PC-3 (cell line): Measurements from ENCODE around the gene RTCB. TPM values are rescaled to one million over a fixed set of nuclear protein-coding genes. Genes with fewer than 3 reads are reported as not detected.

Experiments used
- ATAC-seq: fragments of 200-7000 bp; cut with Tn5 transposase; 2 replicates; pipeline ENCODE4 v1.9.1; 2020; ENCODE audit warnings: mild to moderate bottlenecking, moderate library complexity
- BruUV-seq: library from RNA; stranded (reverse); fragments of 400-500 nt; replicated peaks from 2 replicates; lab custom pipeline; 2021; lab: Mats Ljungman, UMichigan
- CTCF ChIA-PET: fragments of 300-600 bp; sonication (Branson Sonifier 250); formaldehyde crosslinking; loops from one replicate; lab custom pipeline; 2022; ENCODE audit warnings: antibody characterized with exemption; lab: Charles Lee
- POLR2A ChIA-PET: fragments of 300-600 bp; sonication (Branson Sonifier 250); formaldehyde crosslinking; loops from one replicate; lab custom pipeline; 2022; ENCODE audit warnings: antibody characterized with exemption; ENCODE audit not compliant: unreplicated experiment; lab: Charles Lee
- DNase-seq: peaks from one replicate; pipeline ENCODE4 v3.0.0-alpha.2; 2015
- H2AFZ ChIP-seq: fragments of 300-600 bp; sonication (generic); 2 replicates; pipeline ENCODE4 v1.6.0; 2016; ENCODE audit warnings: antibody characterized with exemption, low read length
- H3F3A ChIP-seq: fragments of 300-600 bp; sonication (generic); one replicate; pipeline ENCODE4 v1.6.0; 2017; ENCODE audit warnings: antibody characterized with exemption, low read length, control low read depth, mild to moderate bottlenecking; ENCODE audit not compliant: unreplicated experiment
- H3K27ac ChIP-seq: fragments of 300-600 bp; sonication (generic); 2 replicates; pipeline ENCODE4 v1.5.1; 2016; ENCODE audit warnings: mild to moderate bottlenecking, low read length
- H3K27me3 ChIP-seq: fragments of 300-600 bp; sonication (generic); 2 replicates; pipeline ENCODE4 v1.6.1; 2016; ENCODE audit warnings: low read length, mixed read lengths
- H3K36me3 ChIP-seq: fragments of 300-600 bp; sonication (generic); 2 replicates; pipeline ENCODE4 v1.6.1; 2016; ENCODE audit warnings: low read depth, mixed run types, low read length, mixed read lengths
- H3K4me1 ChIP-seq: fragments of 300-600 bp; sonication (generic); 2 replicates; pipeline ENCODE4 v1.5.1; 2016; ENCODE audit warnings: low read length; ENCODE audit not compliant: insufficient read depth
- H3K4me2 ChIP-seq: fragments of 300-600 bp; sonication (generic); 2 replicates; pipeline ENCODE4 v1.6.0; 2016; ENCODE audit warnings: low read length
- H3K4me3 ChIP-seq: fragments of 300-600 bp; sonication (generic); 2 replicates; pipeline ENCODE4 v1.5.1; 2016; ENCODE audit warnings: mild to moderate bottlenecking, low read length, mixed read lengths
- H3K79me2 ChIP-seq: fragments of 300-600 bp; sonication (generic); 2 replicates; pipeline ENCODE4 v1.6.1; 2017; ENCODE audit warnings: low read length, mixed read lengths
- H3K9ac ChIP-seq: fragments of 300-600 bp; sonication (generic); 2 replicates; pipeline ENCODE4 v1.6.0; 2016; ENCODE audit warnings: mild to moderate bottlenecking, low read length
- H3K9me2 ChIP-seq: fragments of 300-600 bp; sonication (generic); replicated peaks from 2 replicates; pipeline ENCODE4 v1.6.1; 2016; ENCODE audit warnings: mixed run types, low read length, mixed read lengths
- H3K9me3 ChIP-seq: fragments of 300-600 bp; sonication (generic); 2 replicates; pipeline ENCODE4 v1.6.1; 2016; ENCODE audit warnings: low read length, mixed read lengths
- H4K20me1 ChIP-seq: fragments of 300-600 bp; sonication (generic); 2 replicates; pipeline ENCODE4 v1.6.1; 2016; ENCODE audit warnings: low read length, mixed read lengths
- EZH2 ChIP-seq: fragments of 300-600 bp; sonication (generic); IDR thresholded peaks from one replicate; pipeline ENCODE4 v1.6.1; 2017; ENCODE audit warnings: antibody characterized with exemption, mild to moderate bottlenecking, low read length; ENCODE audit not compliant: unreplicated experiment
- EZH2phosphoT487 ChIP-seq: fragments of 300-600 bp; sonication (generic); IDR thresholded peaks from 2 replicates; pipeline ENCODE4 v1.6.1; 2018; ENCODE audit warnings: mild to moderate bottlenecking, antibody characterized with exemption, low read length, borderline replicate concordance
- intact Hi-C: fragments of 100-400 bp; cut with micrococcal nuclease; formaldehyde crosslinking; loops from 2 replicates; pipeline ENCODE4 v1.9.0; 2023
- total RNA-seq: library from RNA; depleted of rRNA; stranded (reverse); fragments of >200 nt; gene quantifications from 2 replicates; pipeline ENCODE4 v1.2.3, GENCODE V29; 2014
- TF ChIP-seq, protein P1 (sequence below): fragments of 300-600 bp; sonication (generic); conservative IDR thresholded peaks from 2 replicates; pipeline ENCODE4 v1.5.1; 2017; ENCODE audit warnings: antibody characterized with exemption, low read depth, mild to moderate bottlenecking, low read length

RTCB gene
- total RNA-seq, 1 experiment from 2014 or later: 146 TPM

DNA sequence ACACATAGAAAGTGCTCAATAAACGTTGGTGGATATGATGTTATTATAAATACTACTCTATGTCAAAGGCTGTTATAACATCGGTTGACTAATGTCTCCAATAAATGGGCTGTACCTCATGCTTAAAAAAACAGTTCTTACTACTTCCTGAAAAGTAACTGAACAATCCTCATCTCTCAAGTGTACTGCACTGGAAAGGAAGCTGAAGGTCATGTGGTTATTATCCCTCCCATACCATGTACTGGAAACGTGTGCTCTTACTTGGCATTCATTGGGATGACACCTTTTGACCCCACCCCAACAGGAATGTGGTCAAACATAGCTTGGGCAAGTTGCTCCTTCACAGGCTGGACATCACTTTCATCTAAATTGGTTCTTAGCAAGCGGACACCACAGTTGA lies 10.6 kb downstream of the RTCB start:
- Histone ChIP-seq H2AFZ (no peak overlapping the region), H3F3A (no peaks in the 10 kb centered on the region), H3K36me3 (peaks cover 39% of the 10 kb centered on the region), H3K4me2 (no peak overlapping the region), H3K9me2 (no peaks in the 10 kb centered on the region), H3K27me3 (no peaks in the 10 kb centered on the region), H3K4me3 (no peak overlapping the region), H3K79me2 (no peaks in the 10 kb centered on the region), H4K20me1 (no peaks in the 10 kb centered on the region), H3K4me1 (no peaks in the 10 kb centered on the region), H3K27ac (no peak overlapping the region), H3K9me3 (no peaks in the 10 kb centered on the region), H3K9ac (no peak overlapping the region)
- BruUV-seq: no TSS peak
- TF ChIP-seq, protein P1, sequence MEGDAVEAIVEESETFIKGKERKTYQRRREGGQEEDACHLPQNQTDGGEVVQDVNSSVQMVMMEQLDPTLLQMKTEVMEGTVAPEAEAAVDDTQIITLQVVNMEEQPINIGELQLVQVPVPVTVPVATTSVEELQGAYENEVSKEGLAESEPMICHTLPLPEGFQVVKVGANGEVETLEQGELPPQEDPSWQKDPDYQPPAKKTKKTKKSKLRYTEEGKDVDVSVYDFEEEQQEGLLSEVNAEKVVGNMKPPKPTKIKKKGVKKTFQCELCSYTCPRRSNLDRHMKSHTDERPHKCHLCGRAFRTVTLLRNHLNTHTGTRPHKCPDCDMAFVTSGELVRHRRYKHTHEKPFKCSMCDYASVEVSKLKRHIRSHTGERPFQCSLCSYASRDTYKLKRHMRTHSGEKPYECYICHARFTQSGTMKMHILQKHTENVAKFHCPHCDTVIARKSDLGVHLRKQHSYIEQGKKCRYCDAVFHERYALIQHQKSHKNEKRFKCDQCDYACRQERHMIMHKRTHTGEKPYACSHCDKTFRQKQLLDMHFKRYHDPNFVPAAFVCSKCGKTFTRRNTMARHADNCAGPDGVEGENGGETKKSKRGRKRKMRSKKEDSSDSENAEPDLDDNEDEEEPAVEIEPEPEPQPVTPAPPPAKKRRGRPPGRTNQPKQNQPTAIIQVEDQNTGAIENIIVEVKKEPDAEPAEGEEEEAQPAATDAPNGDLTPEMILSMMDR: no peak
- no peak for TF ChIP-seq EZH2phosphoT487
- no peak for TF ChIP-seq EZH2
- POLR2A ChIA-PET: no interaction called here
- DNase-seq (no peak), ATAC-seq (no peak)
- CTCF ChIA-PET: no interaction called here
- intact Hi-C loops: no loop called here

DNA sequence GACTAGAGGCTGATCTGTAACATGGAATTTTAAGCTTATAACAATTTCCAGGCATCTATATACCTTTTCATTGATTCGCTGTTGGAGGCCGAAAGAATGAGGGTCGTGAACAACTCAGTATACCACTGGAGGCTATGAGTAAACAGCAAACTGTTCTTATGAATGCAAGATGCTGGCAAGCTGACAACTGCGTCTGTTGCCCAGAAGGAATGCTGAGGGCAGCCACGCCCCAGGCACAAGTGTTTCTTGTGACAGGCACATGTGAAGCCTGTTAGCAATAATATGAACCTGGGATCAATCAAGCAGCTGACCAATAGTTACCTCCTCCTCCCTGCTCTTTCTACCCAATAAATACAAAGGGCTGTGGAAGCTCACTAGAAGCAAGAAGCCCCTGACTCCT lies 15.3 kb downstream of the RTCB start:
- Histone ChIP-seq H3K79me2 (no peaks in the 10 kb centered on the region), H3K4me3 (no peak overlapping the region), H3K27ac (no peak overlapping the region), H4K20me1 (no peaks in the 10 kb centered on the region), H3K9me2 (no peaks in the 10 kb centered on the region), H3K4me2 (no peak overlapping the region), H3K9me3 (no peaks in the 10 kb centered on the region), H3F3A (no peaks in the 10 kb centered on the region), H2AFZ (no peak overlapping the region), H3K4me1 (no peaks in the 10 kb centered on the region), H3K27me3 (no peaks in the 10 kb centered on the region), H3K36me3 (peaks cover 35% of the 10 kb centered on the region), H3K9ac (no peak overlapping the region)
- intact Hi-C loops: no loop called here
- DNase-seq: peak; percentile 47
- no TSS peak for BruUV-seq
- peak; percentile 22; the same call in 1 of the 2 replicates for ATAC-seq
- CTCF ChIA-PET: interaction anchor here (0.6 kb wide), 1 partner anchor 195 kb away, joined by 3 read pairs; no protein-coding TSS in a partner anchor
- TF ChIP-seq, protein P1: no peak
- no peak for TF ChIP-seq EZH2phosphoT487
- TF ChIP-seq EZH2: no peak
- POLR2A ChIA-PET: no interaction called here

DNA sequence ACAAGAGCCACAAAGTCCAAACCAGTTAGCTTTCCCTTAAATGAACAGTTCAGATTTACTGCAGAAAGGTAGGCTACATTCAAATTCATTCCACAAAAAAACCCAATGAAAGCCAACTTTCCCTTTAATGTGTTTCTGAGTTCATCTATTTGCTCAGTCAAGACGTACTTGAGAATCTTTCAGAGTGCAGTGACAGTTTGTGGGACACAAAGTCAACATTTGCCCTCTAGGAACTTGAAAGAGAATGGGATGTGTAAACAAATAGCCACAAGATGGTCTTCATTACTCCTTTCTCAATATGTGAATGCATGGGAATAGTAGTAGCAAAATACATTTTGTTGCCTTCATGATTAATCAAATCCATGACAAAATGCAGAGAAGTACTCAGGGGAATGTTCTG lies 15.8 kb downstream of the RTCB start:
- Histone ChIP-seq H3K9me2 (no peaks in the 10 kb centered on the region), H3K79me2 (no peaks in the 10 kb centered on the region), H4K20me1 (no peaks in the 10 kb centered on the region), H3K27ac (no peak overlapping the region), H3F3A (no peaks in the 10 kb centered on the region), H3K9me3 (no peaks in the 10 kb centered on the region), H3K9ac (no peak overlapping the region), H3K4me1 (no peaks in the 10 kb centered on the region), H3K4me2 (no peak overlapping the region), H3K27me3 (no peaks in the 10 kb centered on the region), H3K4me3 (no peak overlapping the region), H3K36me3 (peaks cover 30% of the 10 kb centered on the region), H2AFZ (no peak overlapping the region)
- TF ChIP-seq, protein P1: no peak
- no peak for TF ChIP-seq EZH2phosphoT487
- TF ChIP-seq EZH2: no peak
- ChIA-PET CTCF (interaction anchor here (0.6 kb wide), 1 partner anchor 194 kb away, joined by 3 read pairs; no protein-coding TSS in a partner anchor), POLR2A (no interaction called here)
- no peak for DNase-seq
- no peak for ATAC-seq
- BruUV-seq: no TSS peak
- intact Hi-C loops: no loop called here
